Sigmoid colon (tissue), 4 donors: ENCODE measurements around the gene TTLL11.

Experiments
- EP300 ChIP-seq, 4 donors: sonication (generic); formaldehyde crosslinking; IDR thresholded peaks; one replicate each; pipeline ENCODE4 v1.6.1; 2017; ENCODE audit warnings: antibody characterized with exemption in 4 of 4
- TF ChIP-seq, protein P1 (sequence below), 4 experiments: fragments of 450-650 bp in 3 of 4; fragments of 200-600 bp in 1 of 4; IDR thresholded peaks; one replicate each; pipeline ENCODE4 v1.5.1; 2016 to 2019; ENCODE audit warnings: antibody characterized with exemption in 4 of 4, mild to moderate bottlenecking in 3 of 4, moderate library complexity in 2 of 4

DNA sequence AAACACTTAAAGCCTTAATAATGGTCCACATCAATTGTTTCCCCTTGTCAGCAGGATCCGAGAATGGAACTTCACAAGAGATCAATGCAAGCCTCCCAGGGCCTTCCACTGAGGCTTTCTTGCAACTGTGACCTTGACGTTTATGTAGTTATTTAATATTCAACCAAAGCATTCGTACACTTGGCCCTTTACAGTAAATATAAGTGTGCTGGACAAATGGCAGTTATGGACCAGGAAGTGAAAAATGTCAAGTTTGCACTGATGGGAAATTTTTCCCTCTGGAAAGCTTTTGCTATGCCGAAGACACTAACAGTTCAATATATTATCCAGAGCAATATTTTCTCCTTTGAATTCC, 101.8 kb downstream of the TTLL11 start:
- TF ChIP-seq EP300 (IDR thresholded peaks at IDR 0.05) = no peak
- TF ChIP-seq, protein P1, sequence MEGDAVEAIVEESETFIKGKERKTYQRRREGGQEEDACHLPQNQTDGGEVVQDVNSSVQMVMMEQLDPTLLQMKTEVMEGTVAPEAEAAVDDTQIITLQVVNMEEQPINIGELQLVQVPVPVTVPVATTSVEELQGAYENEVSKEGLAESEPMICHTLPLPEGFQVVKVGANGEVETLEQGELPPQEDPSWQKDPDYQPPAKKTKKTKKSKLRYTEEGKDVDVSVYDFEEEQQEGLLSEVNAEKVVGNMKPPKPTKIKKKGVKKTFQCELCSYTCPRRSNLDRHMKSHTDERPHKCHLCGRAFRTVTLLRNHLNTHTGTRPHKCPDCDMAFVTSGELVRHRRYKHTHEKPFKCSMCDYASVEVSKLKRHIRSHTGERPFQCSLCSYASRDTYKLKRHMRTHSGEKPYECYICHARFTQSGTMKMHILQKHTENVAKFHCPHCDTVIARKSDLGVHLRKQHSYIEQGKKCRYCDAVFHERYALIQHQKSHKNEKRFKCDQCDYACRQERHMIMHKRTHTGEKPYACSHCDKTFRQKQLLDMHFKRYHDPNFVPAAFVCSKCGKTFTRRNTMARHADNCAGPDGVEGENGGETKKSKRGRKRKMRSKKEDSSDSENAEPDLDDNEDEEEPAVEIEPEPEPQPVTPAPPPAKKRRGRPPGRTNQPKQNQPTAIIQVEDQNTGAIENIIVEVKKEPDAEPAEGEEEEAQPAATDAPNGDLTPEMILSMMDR (IDR thresholded peaks at IDR 0.05) = no peak
